HepG2 (cell line): ENCODE results near the gene CCS. TPM values are rescaled to one million over a fixed set of nuclear protein-coding genes. Genes with fewer than 3 reads are reported as not detected.

Experiments
- BRD4 ChIP-seq: sonication (generic); formaldehyde crosslinking; IDR thresholded peaks from 2 replicates; pipeline ENCODE4 v1.4.0; 2020; ENCODE audit warnings: missing genetic modification reagents
- CBX1 ChIP-seq: IDR thresholded peaks from one replicate; pipeline ENCODE4 v1.6.1; 2016; ENCODE audit warnings: antibody characterized with exemption, low read depth
- HNRNPK ChIP-seq: fragments of 200-400 bp; formaldehyde crosslinking; IDR thresholded peaks from 2 replicates; pipeline ENCODE4 v1.6.1; 2018; ENCODE audit warnings: low read length, low read depth, moderate library complexity, mild to moderate bottlenecking; ENCODE audit not compliant: poor library complexity, severe bottlenecking
- IKZF1 ChIP-seq: fragments of 450-650 bp; IDR thresholded peaks from 2 replicates; pipeline ENCODE4 v1.7.1; 2016
- IKZF4 ChIP-seq: sonication (generic); formaldehyde crosslinking; IDR thresholded peaks from 2 replicates; pipeline ENCODE4 v1.5.1; 2020; ENCODE audit warnings: borderline replicate concordance, mild to moderate bottlenecking, low read depth, missing genetic modification reagents; ENCODE audit errors: not compliant biosample characterization
- IRX3 ChIP-seq: sonication (generic); formaldehyde crosslinking; IDR thresholded peaks from 2 replicates; pipeline ENCODE4 v1.8.1; 2023; ENCODE audit warnings: mild to moderate bottlenecking, low read depth, missing genetic modification reagents, borderline replicate concordance
- LCORL ChIP-seq, 2 experiments: fragments of 450-650 bp in 1 of 2; sonication (generic) in 1 of 2; formaldehyde crosslinking in 1 of 2; IDR thresholded peaks; 2 replicates each; pipeline versions ENCODE4 v1.5.0 to v1.6.1; 2017 to 2020; ENCODE audit warnings: antibody characterized with exemption in 1 of 2, missing genetic modification reagents in 1 of 2
- NCOA1 ChIP-seq: sonication (generic); formaldehyde crosslinking; IDR thresholded peaks from 2 replicates; pipeline ENCODE4 v1.9.0; 2021; ENCODE audit warnings: missing genetic modification reagents
- RBFOX2 ChIP-seq: fragments of 200-400 bp; formaldehyde crosslinking; IDR thresholded peaks from 2 replicates; pipeline ENCODE4 v1.6.1; 2017; ENCODE audit warnings: low read depth, mild to moderate bottlenecking, low read length
- SP140L ChIP-seq: sonication (generic); formaldehyde crosslinking; IDR thresholded peaks from 2 replicates; pipeline ENCODE4 v1.4.0; 2020; ENCODE audit warnings: missing genetic modification reagents, borderline replicate concordance
- TBX2 ChIP-seq: sonication (generic); formaldehyde crosslinking; IDR thresholded peaks from 2 replicates; pipeline ENCODE4 v1.5.0; 2020; ENCODE audit warnings: missing genetic modification reagents, mild to moderate bottlenecking, borderline replicate concordance
- TRIM24 ChIP-seq: sonication (generic); formaldehyde crosslinking; IDR thresholded peaks from 2 replicates; pipeline ENCODE4 v1.8.0; 2022; ENCODE audit warnings: mild to moderate bottlenecking, missing genetic modification reagents
- ZBTB38 ChIP-seq: sonication (generic); formaldehyde crosslinking; IDR thresholded peaks from 2 replicates; pipeline ENCODE4 v1.5.1; 2020; ENCODE audit warnings: mild to moderate bottlenecking, missing genetic modification reagents
- ZNF224 ChIP-seq: sonication (generic); formaldehyde crosslinking; IDR thresholded peaks from 2 replicates; pipeline ENCODE4 v1.5.0; 2020; ENCODE audit warnings: mild to moderate bottlenecking, missing genetic modification reagents
- ZNF251 ChIP-seq: sonication (generic); formaldehyde crosslinking; IDR thresholded peaks from 2 replicates; pipeline ENCODE4 v1.9.0; 2021; ENCODE audit warnings: mild to moderate bottlenecking, missing genetic modification reagents
- ZNF619 ChIP-seq: sonication (generic); formaldehyde crosslinking; IDR thresholded peaks from 2 replicates; pipeline ENCODE4 v1.4.0; 2020; ENCODE audit warnings: mild to moderate bottlenecking, missing genetic modification reagents
- ZNF75D ChIP-seq: sonication (generic); formaldehyde crosslinking; IDR thresholded peaks from 2 replicates; pipeline ENCODE4 v1.8.1; 2023; ENCODE audit warnings: missing genetic modification reagents, mild to moderate bottlenecking, borderline replicate concordance
- ZNF772 ChIP-seq: sonication (generic); formaldehyde crosslinking; IDR thresholded peaks from 2 replicates; pipeline ENCODE4 v1.5.0; 2020; ENCODE audit warnings: mild to moderate bottlenecking, missing genetic modification reagents
- ZNF841 ChIP-seq: sonication (generic); formaldehyde crosslinking; IDR thresholded peaks from 2 replicates; pipeline ENCODE4 v1.8.1; 2023; ENCODE audit warnings: missing genetic modification reagents, borderline replicate concordance
- polyA plus RNA-seq, 8 experiments: library from polyadenylated mRNA; depleted of rRNA in 3 of 8; stranded (reverse) in 7 of 8; unstranded in 1 of 8; fragments of >200 nt; fragmentation: Illumina TruSeq in 4 of 8; extraction: Trizol in 4 of 8; gene quantifications; 2 replicates each; pipeline versions ENCODE4 v1.2.1 to v1.2.3, GENCODE V29; 2011 to 2016; ENCODE audit warnings: low read depth in 4 of 8, missing spikeins in 1 of 8, mixed read lengths in 1 of 8; ENCODE audit not compliant: insufficient read depth in 1 of 8
- total RNA-seq, 5 experiments: library from RNA; depleted of rRNA; stranded (reverse); fragments of >200 nt; fragmentation: Illumina TruSeq; extraction: Trizol; gene quantifications; 2 replicates each; pipeline ENCODE4 v1.2.3, GENCODE V29; 2016; ENCODE audit warnings: low read depth in 1 of 5
- TF ChIP-seq, protein P1 (sequence below): sonication (generic); formaldehyde crosslinking; IDR thresholded peaks from 2 replicates; pipeline ENCODE4 v1.4.0; 2020; ENCODE audit warnings: missing genetic modification reagents, borderline replicate concordance
- TF ChIP-seq, protein P2 (sequence below): sonication (generic); formaldehyde crosslinking; IDR thresholded peaks from 2 replicates; pipeline ENCODE4 v1.5.1; 2020; ENCODE audit warnings: mild to moderate bottlenecking, missing genetic modification reagents, moderate library complexity

Gene CCS
- total and polyA plus RNA-seq, 2 of the 13 experiments (the other 11 are each of a cell fraction or from before 2014, with no cell fraction given), result 25.4 to 44.6 TPM

DNA sequence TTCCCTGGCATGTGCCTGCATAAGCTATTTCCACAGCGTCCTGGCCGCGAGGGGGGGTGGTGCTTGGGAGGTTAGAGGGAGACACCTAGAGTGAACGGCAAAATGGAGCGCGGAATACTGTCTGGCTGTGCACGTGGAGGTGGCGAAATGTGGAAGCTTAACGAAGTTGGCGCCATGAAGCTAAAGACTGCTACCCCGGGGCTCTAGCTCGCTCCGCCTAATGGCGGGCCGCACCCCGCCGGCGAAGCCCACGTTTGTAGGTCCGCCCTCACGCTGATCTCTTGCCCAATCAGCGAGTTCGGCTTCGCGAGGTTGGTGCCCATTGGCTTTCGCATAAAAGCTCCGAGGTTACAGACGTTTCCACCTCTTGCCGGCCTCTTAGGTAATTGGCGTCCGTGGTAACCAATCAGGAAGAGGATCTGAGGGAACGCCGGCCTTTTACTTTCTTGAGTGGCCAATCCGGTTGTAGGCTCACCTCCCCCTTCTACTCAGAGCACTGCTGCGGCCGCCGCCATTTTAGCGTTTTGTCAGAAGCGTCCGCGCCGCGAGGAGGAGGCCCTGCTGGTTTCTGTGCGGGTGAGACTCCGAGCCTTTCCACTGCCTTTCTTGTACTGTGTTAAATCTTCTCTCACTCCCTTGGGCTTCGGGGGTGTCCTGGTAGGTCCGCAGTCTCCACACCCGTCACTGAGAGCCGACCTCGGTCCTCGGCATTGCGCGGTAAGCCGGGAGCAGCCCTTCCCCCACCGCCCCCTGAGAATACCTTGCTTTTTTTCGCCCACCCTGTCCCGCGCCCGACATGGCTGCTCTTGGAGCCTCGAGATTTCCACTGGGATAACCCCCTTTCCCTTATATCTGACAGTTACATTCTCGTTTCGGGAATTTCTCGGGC lies 45.4 kb downstream of the CCS start, which contains the start of gene RBM4 (continued):
- 0 out of 2 replicates have a peak, but pooled peaks have one; percentile 41 for TF ChIP-seq BRD4
- peak; percentile 2 for TF ChIP-seq CBX1
- no peak for TF ChIP-seq TRIM24 (CRISPR knock-in tag)
- peak; percentile 50; the same call in 1 of the 2 replicates for TF ChIP-seq TBX2 (CRISPR knock-in tag)
- TF ChIP-seq ZNF75D, result no peak
- no peak for TF ChIP-seq LCORL (IDR thresholded peaks at IDR 0.05)
- 0 out of 2 replicates have a peak, but pooled peaks have one; percentile 11 for TF ChIP-seq LCORL (CRISPR knock-in tag; IDR thresholded peaks at IDR 0.05)
- TF ChIP-seq ZNF841, result no peak
- TF ChIP-seq IKZF4 (CRISPR knock-in tag), result peak; percentile 43
- TF ChIP-seq ZNF224 (CRISPR knock-in tag), result peak; percentile 71; the same call in 1 of the 2 replicates
- no peak for TF ChIP-seq ZNF251
- TF ChIP-seq, protein P1, sequence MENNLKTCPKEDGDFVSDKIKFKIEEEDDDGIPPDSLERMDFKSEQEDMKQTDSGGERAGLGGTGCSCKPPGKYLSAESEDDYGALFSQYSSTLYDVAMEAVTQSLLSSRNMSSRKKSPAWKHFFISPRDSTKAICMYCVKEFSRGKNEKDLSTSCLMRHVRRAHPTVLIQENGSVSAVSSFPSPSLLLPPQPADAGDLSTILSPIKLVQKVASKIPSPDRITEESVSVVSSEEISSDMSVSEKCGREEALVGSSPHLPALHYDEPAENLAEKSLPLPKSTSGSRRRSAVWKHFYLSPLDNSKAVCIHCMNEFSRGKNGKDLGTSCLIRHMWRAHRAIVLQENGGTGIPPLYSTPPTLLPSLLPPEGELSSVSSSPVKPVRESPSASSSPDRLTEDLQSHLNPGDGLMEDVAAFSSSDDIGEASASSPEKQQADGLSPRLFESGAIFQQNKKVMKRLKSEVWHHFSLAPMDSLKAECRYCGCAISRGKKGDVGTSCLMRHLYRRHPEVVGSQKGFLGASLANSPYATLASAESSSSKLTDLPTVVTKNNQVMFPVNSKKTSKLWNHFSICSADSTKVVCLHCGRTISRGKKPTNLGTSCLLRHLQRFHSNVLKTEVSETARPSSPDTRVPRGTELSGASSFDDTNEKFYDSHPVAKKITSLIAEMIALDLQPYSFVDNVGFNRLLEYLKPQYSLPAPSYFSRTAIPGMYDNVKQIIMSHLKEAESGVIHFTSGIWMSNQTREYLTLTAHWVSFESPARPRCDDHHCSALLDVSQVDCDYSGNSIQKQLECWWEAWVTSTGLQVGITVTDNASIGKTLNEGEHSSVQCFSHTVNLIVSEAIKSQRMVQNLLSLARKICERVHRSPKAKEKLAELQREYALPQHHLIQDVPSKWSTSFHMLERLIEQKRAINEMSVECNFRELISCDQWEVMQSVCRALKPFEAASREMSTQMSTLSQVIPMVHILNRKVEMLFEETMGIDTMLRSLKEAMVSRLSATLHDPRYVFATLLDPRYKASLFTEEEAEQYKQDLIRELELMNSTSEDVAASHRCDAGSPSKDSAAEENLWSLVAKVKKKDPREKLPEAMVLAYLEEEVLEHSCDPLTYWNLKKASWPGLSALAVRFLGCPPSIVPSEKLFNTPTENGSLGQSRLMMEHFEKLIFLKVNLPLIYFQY (CRISPR knock-in tag), result 0 out of 2 replicates have a peak, but pooled peaks have one; percentile 30
- TF ChIP-seq IRX3 (CRISPR knock-in tag), result no peak; the same call in 1 of the 2 replicates
- no peak for TF ChIP-seq ZNF772 (CRISPR knock-in tag)
- TF ChIP-seq IKZF1, result no peak
- no peak for TF ChIP-seq SP140L (CRISPR knock-in tag)
- TF ChIP-seq, protein P2, sequence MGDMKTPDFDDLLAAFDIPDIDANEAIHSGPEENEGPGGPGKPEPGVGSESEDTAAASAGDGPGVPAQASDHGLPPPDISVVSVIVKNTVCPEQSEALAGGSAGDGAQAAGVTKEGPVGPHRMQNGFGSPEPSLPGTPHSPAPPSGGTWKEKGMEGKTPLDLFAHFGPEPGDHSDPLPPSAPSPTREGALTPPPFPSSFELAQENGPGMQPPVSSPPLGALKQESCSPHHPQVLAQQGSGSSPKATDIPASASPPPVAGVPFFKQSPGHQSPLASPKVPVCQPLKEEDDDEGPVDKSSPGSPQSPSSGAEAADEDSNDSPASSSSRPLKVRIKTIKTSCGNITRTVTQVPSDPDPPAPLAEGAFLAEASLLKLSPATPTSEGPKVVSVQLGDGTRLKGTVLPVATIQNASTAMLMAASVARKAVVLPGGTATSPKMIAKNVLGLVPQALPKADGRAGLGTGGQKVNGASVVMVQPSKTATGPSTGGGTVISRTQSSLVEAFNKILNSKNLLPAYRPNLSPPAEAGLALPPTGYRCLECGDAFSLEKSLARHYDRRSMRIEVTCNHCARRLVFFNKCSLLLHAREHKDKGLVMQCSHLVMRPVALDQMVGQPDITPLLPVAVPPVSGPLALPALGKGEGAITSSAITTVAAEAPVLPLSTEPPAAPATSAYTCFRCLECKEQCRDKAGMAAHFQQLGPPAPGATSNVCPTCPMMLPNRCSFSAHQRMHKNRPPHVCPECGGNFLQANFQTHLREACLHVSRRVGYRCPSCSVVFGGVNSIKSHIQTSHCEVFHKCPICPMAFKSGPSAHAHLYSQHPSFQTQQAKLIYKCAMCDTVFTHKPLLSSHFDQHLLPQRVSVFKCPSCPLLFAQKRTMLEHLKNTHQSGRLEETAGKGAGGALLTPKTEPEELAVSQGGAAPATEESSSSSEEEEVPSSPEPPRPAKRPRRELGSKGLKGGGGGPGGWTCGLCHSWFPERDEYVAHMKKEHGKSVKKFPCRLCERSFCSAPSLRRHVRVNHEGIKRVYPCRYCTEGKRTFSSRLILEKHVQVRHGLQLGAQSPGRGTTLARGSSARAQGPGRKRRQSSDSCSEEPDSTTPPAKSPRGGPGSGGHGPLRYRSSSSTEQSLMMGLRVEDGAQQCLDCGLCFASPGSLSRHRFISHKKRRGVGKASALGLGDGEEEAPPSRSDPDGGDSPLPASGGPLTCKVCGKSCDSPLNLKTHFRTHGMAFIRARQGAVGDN (CRISPR knock-in tag), result peak; percentile 97
- TF ChIP-seq NCOA1, result no peak
- TF ChIP-seq ZBTB38 (CRISPR knock-in tag), result no peak
- TF ChIP-seq RBFOX2, result peak; percentile 81
- TF ChIP-seq HNRNPK, result no peak
- no peak; the same call in 1 of the 2 replicates for TF ChIP-seq ZNF619 (CRISPR knock-in tag)
